Fibroblast of villous mesenchyme (primary cell): ENCODE results near the gene APOBEC3B. TPM values are rescaled to one million over a fixed set of nuclear protein-coding genes. Genes with fewer than 3 reads are reported as not detected.

Experiments used
- DNase-seq: peaks from one replicate; pipeline ENCODE4 v3.0.0-alpha.2; 2010; ENCODE audit warnings: low read depth
- H3K4me3 ChIP-seq: 2 replicates; pipeline ENCODE4 v1.5.1; 2011; ENCODE audit warnings: low read depth, mild to moderate bottlenecking, low read length
- CTCF ChIP-seq: IDR thresholded peaks from 2 replicates; pipeline ENCODE4 v1.5.1; 2012; ENCODE audit warnings: low read depth, mild to moderate bottlenecking, low read length; ENCODE audit not compliant: insufficient read depth
- total RNA-seq: library from RNA; depleted of rRNA; stranded (reverse); fragments of >200 nt; gene quantifications from 2 replicates; pipeline ENCODE4 v1.2.3, GENCODE V29; 2012

APOBEC3B gene
- total RNA-seq, 1 donor: 2.2 TPM

DNA sequence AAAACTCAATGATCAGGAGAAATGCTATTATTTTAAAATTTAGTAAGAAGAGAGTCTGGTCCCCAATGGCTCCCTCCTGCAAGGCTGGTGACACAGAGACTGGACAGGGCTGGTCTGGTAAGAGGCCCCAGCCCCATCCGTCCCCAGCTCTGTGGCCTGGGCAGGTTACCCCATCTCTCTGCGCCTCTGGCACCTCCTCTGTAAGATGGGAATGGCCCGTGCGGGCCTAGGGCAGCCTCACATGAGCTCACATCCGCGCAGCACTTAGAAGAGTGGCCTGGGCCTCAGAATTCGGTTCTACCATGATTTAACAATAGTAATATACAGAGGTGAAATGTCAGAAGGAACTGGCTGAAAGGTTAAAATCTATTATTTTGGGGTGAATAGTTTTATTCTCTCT is 59.8 kb downstream of the APOBEC3B start:
- H3K4me3 ChIP-seq: no peak overlapping the region
- no peak for TF ChIP-seq CTCF

More for the DNA sequence above, 59.8 kb downstream of the APOBEC3B start:
- no peak for DNase-seq

Other genes with a start within 250 kb of the APOBEC3B start
- gene SUN2, start 226.3 kb upstream of the APOBEC3B start, total RNA-seq: 64.3 and 99.9 TPM in 2 replicates
- gene DNAL4, start 188.2 kb upstream of the APOBEC3B start, total RNA-seq: 10.3 and 11.2 TPM in 2 replicates
- gene NPTXR, start 138.3 kb upstream of the APOBEC3B start, total RNA-seq: 0.64 and 0.86 TPM in 2 replicates
- gene CBX6, start 110.1 kb upstream of the APOBEC3B start, total RNA-seq: 57.7 and 66.5 TPM in 2 replicates
- gene APOBEC3A, start 24.7 kb upstream of the APOBEC3B start, total RNA-seq: not detected in 2 replicates
- gene APOBEC3C, start 31.9 kb downstream of the APOBEC3B start, total RNA-seq: 11.9 and 16.4 TPM in 2 replicates
- gene APOBEC3D, start 38.8 kb downstream of the APOBEC3B start, total RNA-seq: 2.9 and 4.3 TPM in 2 replicates
- gene APOBEC3F, start 58.5 kb downstream of the APOBEC3B start, total RNA-seq: 4.8 and 5.6 TPM in 2 replicates
- 11.6 and 12.1 TPM in 2 replicates for gene APOBEC3G, start 94.9 kb downstream of the APOBEC3B start, total RNA-seq
- not detected in 2 replicates for gene APOBEC3H, start 114.9 kb downstream of the APOBEC3B start, total RNA-seq
- 3.9 and 5.2 TPM in 2 replicates for gene CBX7, start 170.3 kb downstream of the APOBEC3B start, total RNA-seq